GM23248 (cell line): ENCODE data around the gene CCDC149. TPM values are rescaled to one million over a fixed set of nuclear protein-coding genes. Genes with fewer than 3 reads are reported as not detected.

Source experiments
- DNase-seq: peaks from one replicate; pipeline ENCODE4 v3.0.0-alpha.2; 2015
- H2AFZ ChIP-seq: fragments of 200-600 bp; sonication (generic); 2 replicates; pipeline ENCODE4 v1.6.1; 2016; ENCODE audit warnings: antibody characterized with exemption
- H3F3A ChIP-seq: fragments of 200-600 bp; sonication (generic); 2 replicates; pipeline ENCODE4 v1.6.1; 2016; ENCODE audit warnings: mild to moderate bottlenecking, antibody characterized with exemption, mixed run types; ENCODE audit not compliant: insufficient read depth
- H3K27ac ChIP-seq: fragments of 200-600 bp; sonication (generic); 2 replicates; pipeline ENCODE4 v1.5.1; 2016; ENCODE audit warnings: mild to moderate bottlenecking
- H3K27me3 ChIP-seq: fragments of 200-600 bp; sonication (generic); replicated peaks from 2 replicates; pipeline ENCODE4 v1.6.1; 2016; ENCODE audit warnings: mild to moderate bottlenecking; ENCODE audit not compliant: insufficient read depth
- H3K36me3 ChIP-seq: fragments of 200-600 bp; sonication (generic); 2 replicates; pipeline ENCODE4 v1.6.1; 2016; ENCODE audit warnings: low read depth, mild to moderate bottlenecking
- H3K4me1 ChIP-seq: fragments of 200-600 bp; sonication (generic); 2 replicates; pipeline ENCODE4 v1.6.1; 2016; ENCODE audit warnings: mild to moderate bottlenecking; ENCODE audit not compliant: insufficient read depth
- H3K4me2 ChIP-seq: fragments of 200-600 bp; sonication (generic); one replicate; pipeline ENCODE4 v1.6.1; 2016; ENCODE audit warnings: mild to moderate bottlenecking; ENCODE audit not compliant: unreplicated experiment
- H3K4me3 ChIP-seq: fragments of 200-600 bp; sonication (generic); 2 replicates; pipeline ENCODE4 v1.5.1; 2016; ENCODE audit warnings: mild to moderate bottlenecking
- H3K79me2 ChIP-seq: fragments of 200-600 bp; sonication (generic); 2 replicates; pipeline ENCODE4 v1.6.1; 2016; ENCODE audit warnings: mild to moderate bottlenecking; ENCODE audit not compliant: insufficient read depth
- H3K9ac ChIP-seq: fragments of 200-600 bp; sonication (generic); 2 replicates; pipeline ENCODE4 v1.6.1; 2016; ENCODE audit warnings: mild to moderate bottlenecking
- H3K9me2 ChIP-seq: fragments of 200-600 bp; sonication (generic); 2 replicates; pipeline ENCODE4 v1.6.1; 2016; ENCODE audit warnings: mixed run types, mild to moderate bottlenecking, moderate library complexity; ENCODE audit not compliant: insufficient read depth
- H3K9me3 ChIP-seq: fragments of 200-600 bp; sonication (generic); one replicate; pipeline ENCODE4 v1.6.1; 2017; ENCODE audit warnings: low read depth
- H4K20me1 ChIP-seq: fragments of 200-600 bp; sonication (generic); 2 replicates; pipeline ENCODE4 v1.6.0; 2016; ENCODE audit not compliant: insufficient read depth
- EZH2 ChIP-seq: fragments of 200-600 bp; sonication (generic); IDR thresholded peaks from 2 replicates; pipeline ENCODE4 v1.6.1; 2018; ENCODE audit warnings: antibody characterized with exemption, mild to moderate bottlenecking; ENCODE audit not compliant: insufficient read depth, poor library complexity, severe bottlenecking
- EZH2phosphoT487 ChIP-seq: fragments of 200-600 bp; sonication (generic); IDR thresholded peaks from 2 replicates; pipeline ENCODE4 v1.6.1; 2018; ENCODE audit warnings: antibody characterized with exemption, moderate library complexity, mild to moderate bottlenecking, low read depth; ENCODE audit not compliant: insufficient read depth
- WGBS, 2 experiments: methylation state at CpG; one replicate each; pipeline ENCODE4 v1.1.6; 2015 to 2017; ENCODE audit warnings: low lambda C conversion rate in 2 of 2, low coverage in 1 of 2; ENCODE audit errors: missing lambda C conversion rate in 2 of 2; 5-methylcytosine and 5-hydroxymethylcytosine counted together
- in situ Hi-C: fragments of 300-500 bp; cut with MboI; formaldehyde crosslinking; loops from 2 replicates; pipeline ENCODE4 v1.15.0; 2020
- polyA plus RNA-seq: library from polyadenylated mRNA; unstranded; fragments of >200 nt; fragmentation: Nextera tagmentation; extraction: Ambion mirVana; gene quantifications from 2 replicates; pipeline ENCODE4 v1.2.1, GENCODE V29; 2016
- total RNA-seq: library from RNA; depleted of rRNA; stranded (reverse); fragments of >200 nt; shearing (Covaris generic); gene quantifications from 2 replicates; pipeline ENCODE4 v1.2.3, GENCODE V29; 2014

CCDC149 gene
- total and polyA plus RNA-seq, 2 experiments from 2014 or later, result 6.1 to 9.7 TPM

DNA sequence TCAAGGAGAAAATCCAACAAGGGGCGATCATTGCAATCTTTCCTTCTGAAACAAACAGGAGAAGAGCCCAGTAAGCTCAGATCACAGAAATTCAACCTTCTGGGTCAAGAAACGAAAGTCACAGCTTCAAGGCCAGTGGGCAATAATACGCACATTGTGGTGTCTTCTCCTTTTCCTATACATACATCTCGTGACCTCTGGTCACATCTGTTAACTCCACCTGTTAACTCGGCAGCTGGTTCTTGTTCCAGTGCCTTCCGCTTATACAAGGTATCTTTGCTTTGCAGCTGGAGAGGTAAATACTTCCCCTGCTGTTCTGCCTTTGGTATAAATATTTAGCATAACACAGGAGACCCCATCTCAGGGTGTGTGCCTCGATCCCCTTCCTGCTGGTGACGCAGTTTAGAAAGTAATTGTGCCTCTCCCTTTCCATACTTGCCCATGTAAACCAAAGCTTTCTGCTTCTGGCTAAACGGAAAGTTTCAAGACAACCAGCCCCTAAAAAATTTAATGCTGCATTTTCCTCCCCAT is 45.0 kb downstream of the CCDC149 start:
- WGBS, 2 experiments, result 85 to 88% methylated on average over 9 of the region's 9 CpGs
- Histone ChIP-seq H3K27me3 (no peaks in the 10 kb centered on the region), H3K9ac (no peak overlapping the region), H2AFZ (no peak overlapping the region), H3K9me2 (no peaks in the 10 kb centered on the region), H3K27ac (no peak overlapping the region), H3K4me3 (no peak overlapping the region), H3F3A (no peaks in the 10 kb centered on the region), H4K20me1 (no peaks in the 10 kb centered on the region), H3K79me2 (no peaks in the 10 kb centered on the region), H3K4me2 (no peak overlapping the region), H3K4me1 (no peaks in the 10 kb centered on the region), H3K9me3 (no peaks in the 10 kb centered on the region), H3K36me3 (peaks cover 9% of the 10 kb centered on the region; the same call in 1 of the 2 replicates)
- in situ Hi-C loops, result no loop called here
- TF ChIP-seq EZH2phosphoT487 (no peak), EZH2 (no peak)
- DNase-seq, result no peak

DNA sequence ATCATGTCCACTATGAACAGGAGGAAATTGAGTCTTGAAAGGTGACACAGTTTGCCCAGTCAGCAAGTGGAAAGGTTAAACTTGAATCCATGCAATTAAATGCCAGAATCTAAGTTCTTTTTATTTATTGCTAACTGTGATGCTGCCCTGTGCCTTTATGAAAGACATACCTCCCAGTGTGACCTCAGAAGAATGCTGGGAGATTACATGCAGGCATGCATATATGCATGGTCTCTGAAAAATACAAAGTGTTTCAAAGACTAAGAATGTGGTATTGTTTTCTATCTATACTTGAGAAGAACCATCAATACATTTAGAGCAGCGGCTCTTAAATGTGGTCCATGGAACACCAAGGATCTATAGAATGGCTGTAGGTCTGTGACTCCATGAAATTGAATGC is 45.6 kb downstream of the CCDC149 start:
- Histone ChIP-seq H3K79me2 (no peaks in the 10 kb centered on the region), H3K27ac (no peak overlapping the region), H3K27me3 (no peaks in the 10 kb centered on the region), H4K20me1 (no peaks in the 10 kb centered on the region), H2AFZ (no peak overlapping the region), H3K36me3 (peaks cover 9% of the 10 kb centered on the region; the same call in 1 of the 2 replicates), H3K9me3 (no peaks in the 10 kb centered on the region), H3K9ac (no peak overlapping the region), H3F3A (no peaks in the 10 kb centered on the region), H3K9me2 (no peaks in the 10 kb centered on the region), H3K4me3 (no peak overlapping the region), H3K4me1 (no peaks in the 10 kb centered on the region), H3K4me2 (no peak overlapping the region)
- 100% methylated on average over 1 of the region's 1 CpG for WGBS, 2 experiments
- in situ Hi-C loops, result no loop called here
- TF ChIP-seq EZH2phosphoT487 (no peak), EZH2 (no peak)
- DNase-seq, result no peak

DNA sequence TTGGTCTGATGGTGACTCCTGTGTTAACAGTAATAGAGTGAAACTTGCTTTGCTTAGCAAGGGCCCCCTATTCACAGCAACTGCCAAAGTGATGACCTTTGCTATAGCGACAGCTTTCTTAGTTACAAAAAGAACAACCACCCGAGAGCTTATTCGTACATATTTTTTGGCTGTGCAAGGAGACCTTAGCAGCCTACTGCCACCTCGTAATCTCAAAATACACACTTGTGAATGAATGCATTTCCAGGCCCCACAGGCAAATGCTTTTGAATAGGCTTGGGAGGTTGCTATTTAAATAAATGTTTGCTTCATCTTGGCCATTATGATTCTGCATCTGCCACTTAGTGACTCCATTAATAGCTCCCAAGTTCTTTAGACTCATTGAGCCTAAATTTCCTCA is 47.4 kb downstream of the CCDC149 start:
- Histone ChIP-seq H3K4me1 (no peaks in the 10 kb centered on the region), H4K20me1 (no peaks in the 10 kb centered on the region), H3K4me3 (no peak overlapping the region), H3K79me2 (no peaks in the 10 kb centered on the region), H3K9me2 (no peaks in the 10 kb centered on the region), H3K27ac (no peak overlapping the region), H2AFZ (no peak overlapping the region), H3K9me3 (no peaks in the 10 kb centered on the region), H3K9ac (no peak overlapping the region), H3F3A (no peaks in the 10 kb centered on the region), H3K4me2 (no peak overlapping the region), H3K27me3 (no peaks in the 10 kb centered on the region), H3K36me3 (peaks cover 9% of the 10 kb centered on the region; the same call in 1 of the 2 replicates)
- TF ChIP-seq EZH2 (no peak), EZH2phosphoT487 (no peak)
- 92 to 98% methylated on average over 4 of the region's 4 CpGs for whole genome bisulfite sequencing, 2 experiments
- in situ Hi-C loops, result no loop called here
- no peak for DNase-seq

DNA sequence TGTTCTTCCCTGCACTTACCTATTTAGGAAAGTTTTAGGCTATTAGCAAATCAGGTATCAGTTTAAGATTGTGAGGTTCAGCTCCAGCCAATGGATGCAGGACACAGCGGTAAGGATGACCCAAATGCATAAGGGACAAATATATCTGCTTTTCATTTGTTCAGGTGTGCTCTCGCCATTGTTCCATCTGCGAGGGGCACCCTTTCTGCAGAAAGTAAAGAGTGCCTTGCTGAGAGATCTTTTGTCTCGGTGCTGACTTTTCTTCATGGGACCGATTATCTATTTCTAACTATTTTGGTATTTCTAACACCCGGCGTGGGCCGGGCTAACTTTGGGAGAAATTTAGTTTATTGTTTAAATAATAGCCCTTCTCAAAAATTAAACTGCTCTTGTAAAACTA is 49.0 kb downstream of the CCDC149 start:
- H3K9me3 ChIP-seq, result no peaks in the 10 kb centered on the region
- no peak overlapping the region for H2AFZ ChIP-seq
- no peaks in the 10 kb centered on the region for H3K79me2 ChIP-seq
- no peaks in the 10 kb centered on the region for H4K20me1 ChIP-seq
- WGBS, 2 experiments, result 98 to 99% methylated on average over 8 of the region's 8 CpGs
- peaks cover under 1% of the 10 kb centered on the region; the same call in 1 of the 2 replicates for H3K4me1 ChIP-seq
- H3K9me2 ChIP-seq, result no peaks in the 10 kb centered on the region
- peaks cover 3% of the 10 kb centered on the region; the same call in 1 of the 2 replicates for H3F3A ChIP-seq
- in situ Hi-C loops, result no loop called here
- H3K27me3 ChIP-seq, result no peaks in the 10 kb centered on the region
- no peak overlapping the region for H3K27ac ChIP-seq
- peaks cover 9% of the 10 kb centered on the region; the same call in 1 of the 2 replicates for H3K36me3 ChIP-seq
- no peak overlapping the region for H3K9ac ChIP-seq
- no peak for DNase-seq
- H3K4me2 ChIP-seq, result no peak overlapping the region
- H3K4me3 ChIP-seq, result no peak overlapping the region
- no peak for TF ChIP-seq EZH2phosphoT487
- TF ChIP-seq EZH2, result no peak
